Medulla oblongata (tissue), 1 donor: Measurements from ENCODE around the gene GHRHR.
A peak's percentile ranks its signal among the peaks of the same experiment; 100 is the strongest.

Experiments
- DNase-seq: peaks from one replicate; pipeline ENCODE4 v3.0.0-alpha.2; 2015; ENCODE audit errors: extremely low spot score

GHRHR gene

DNA sequence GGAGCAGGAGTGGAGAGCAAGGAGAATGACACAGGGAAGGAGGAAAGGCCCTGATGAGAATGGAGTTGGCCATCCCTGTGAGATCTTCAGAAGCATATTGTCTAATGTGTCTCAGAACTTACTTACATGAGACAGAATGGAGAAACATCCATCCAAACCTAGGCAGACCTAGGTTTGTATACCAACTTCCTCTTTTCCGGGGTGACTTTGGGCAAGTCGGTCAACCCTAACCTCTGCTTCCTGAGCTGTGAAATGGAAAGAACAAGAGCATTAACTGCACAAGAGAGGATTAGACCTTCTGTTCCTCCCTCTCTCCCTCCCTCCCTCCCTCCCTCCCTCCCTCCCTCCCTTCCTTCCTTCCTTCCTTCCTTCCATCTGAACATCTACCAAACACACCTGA lies 4.5 kb downstream of the GHRHR start:
- no peak for DNase-seq

- no peak for DNase-seq
Measured at GRCh38 chr7:30968747-30969603, 5.2 kb downstream of the GHRHR start.

GRCh38 chr7:30969604-30969970 lies 5.8 kb downstream of the GHRHR start:
- DNase-seq: no peak

DNA sequence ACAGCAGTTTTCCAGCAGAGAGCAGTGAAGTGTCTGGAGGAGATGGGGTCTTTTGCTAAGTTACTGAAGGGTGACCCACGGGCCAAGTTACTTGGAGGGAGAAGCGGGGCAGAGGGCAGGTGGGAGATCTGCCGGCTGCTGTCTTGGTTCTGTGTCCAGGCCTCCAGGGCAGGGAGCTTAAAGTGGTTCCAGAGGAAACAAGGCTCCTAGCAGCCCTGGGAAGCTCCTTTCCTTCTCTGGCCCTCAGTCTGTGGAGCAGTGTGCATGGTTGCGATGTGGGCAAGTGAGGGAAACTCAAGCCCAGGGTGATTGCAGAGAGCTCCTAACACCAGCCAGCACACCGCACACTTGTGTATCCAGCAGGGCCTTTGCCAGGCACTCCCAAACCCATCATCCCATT lies 6.3 kb downstream of the GHRHR start:
- no peak for DNase-seq

GRCh38 chr7:30970594-30971094 lies 6.9 kb downstream of the GHRHR start:
- DNase-seq: no peak

DNA sequence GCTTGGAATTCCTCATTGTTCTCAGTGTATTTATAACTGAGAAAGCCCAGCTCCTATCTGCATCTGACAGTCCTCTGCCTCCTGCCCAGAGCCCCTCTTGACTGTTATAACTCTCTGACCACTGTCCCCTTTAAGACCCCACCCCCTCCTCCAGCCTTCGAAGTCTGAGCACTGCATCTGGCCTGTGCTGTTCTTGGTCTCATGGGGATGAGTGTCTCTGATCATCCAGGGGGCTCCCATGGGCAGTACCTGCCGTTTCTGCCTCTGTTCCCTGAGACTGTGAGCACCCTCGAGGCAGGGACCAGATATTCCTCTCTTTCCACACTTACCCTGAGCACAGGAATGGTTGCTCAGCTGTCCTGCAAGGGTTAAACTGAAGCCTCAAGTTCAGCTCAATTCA lies 7.7 kb downstream of the GHRHR start:
- no peak for DNase-seq

GRCh38 chr7:30971840-30972563 lies 8.2 kb downstream of the GHRHR start:
- DNase-seq: no peak

GRCh38 chr7:30973292-30973691 lies 9.5 kb downstream of the GHRHR start:
- DNase-seq: no peak

GRCh38 chr7:30973791-30974604 lies 10.2 kb downstream of the GHRHR start:
- DNase-seq: no peak

- DNase-seq: peak; percentile 29
Measured at GRCh38 chr7:30974605-30975255, 11.0 kb downstream of the GHRHR start.

DNA sequence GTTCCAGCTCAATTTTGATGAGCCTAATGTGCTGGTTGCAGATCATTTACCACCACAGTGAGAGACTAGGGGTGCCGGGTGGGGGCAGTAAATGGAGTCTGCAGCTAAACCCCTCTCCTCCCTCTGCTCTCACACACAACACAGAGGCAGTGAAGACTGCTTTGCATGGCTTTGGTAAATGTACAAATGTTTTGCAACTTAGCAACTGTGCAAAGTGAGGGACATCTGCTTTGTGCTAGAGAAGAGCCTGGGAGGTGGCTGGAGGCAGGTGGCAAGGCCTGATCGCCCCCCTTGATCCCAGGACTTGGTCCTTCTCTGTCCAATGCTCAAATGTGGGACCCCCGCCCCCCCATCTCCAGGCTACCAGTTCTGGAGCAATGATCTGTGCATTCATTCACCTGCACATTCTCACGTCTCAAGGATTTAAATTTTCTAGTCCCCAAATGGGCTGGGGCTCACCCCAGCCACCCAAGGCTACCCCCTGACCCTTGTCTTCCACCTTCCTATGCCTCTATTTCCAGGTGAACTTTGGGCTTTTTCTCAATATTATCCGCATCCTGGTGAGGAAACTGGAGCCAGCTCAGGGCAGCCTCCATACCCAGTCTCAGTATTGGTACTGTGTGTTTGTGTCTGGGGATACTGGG lies 11.6 kb downstream of the GHRHR start:
- DNase-seq: no peak

DNA sequence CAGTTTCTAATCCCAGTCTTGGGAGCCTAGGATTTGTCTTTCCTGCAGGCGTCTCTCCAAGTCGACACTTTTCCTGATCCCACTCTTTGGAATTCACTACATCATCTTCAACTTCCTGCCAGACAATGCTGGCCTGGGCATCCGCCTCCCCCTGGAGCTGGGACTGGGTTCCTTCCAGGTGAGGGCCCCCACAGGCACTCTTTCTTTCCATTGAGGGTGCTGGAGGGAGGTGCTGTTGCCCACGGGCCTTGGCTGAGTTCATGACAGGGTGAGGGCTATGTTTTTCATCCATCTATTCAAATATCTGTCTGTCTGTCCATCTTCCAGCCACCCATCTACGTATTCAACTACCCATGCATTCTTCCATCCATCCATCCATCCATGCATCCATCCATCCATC lies 12.6 kb downstream of the GHRHR start:
- DNase-seq: no peak

- DNase-seq: no peak
Measured at GRCh38 chr7:30977222-30977621, 13.5 kb downstream of the GHRHR start.

GRCh38 chr7:30977896-30978564 lies 14.3 kb downstream of the GHRHR start:
- DNase-seq: no peak

DNA sequence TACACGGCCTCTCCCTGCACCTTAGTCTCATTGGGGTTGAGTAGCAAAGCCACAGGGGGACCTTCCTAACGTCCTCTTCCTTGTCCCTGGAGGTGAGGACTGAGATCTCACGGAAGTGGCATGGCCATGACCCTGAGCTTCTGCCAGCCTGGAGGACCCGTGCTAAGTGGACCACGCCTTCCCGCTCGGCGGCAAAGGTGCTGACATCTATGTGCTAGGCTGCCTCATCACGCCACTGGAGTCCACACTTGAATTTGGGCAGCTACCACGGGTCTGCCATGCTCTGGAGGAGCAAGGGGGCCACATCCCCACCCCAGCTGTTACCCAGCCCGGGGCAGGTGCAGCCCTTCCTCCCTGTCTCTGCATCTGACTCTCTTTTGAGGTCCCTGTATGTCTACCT lies 15.3 kb downstream of the GHRHR start:
- DNase-seq: no peak

- no peak for DNase-seq
Measured at GRCh38 chr7:30980194-30980593, 16.4 kb downstream of the GHRHR start.

GRCh38 chr7:30980751-30981150 lies 17.0 kb downstream of the GHRHR start:
- no peak for DNase-seq

- peak; percentile 92 for DNase-seq
Measured at GRCh38 chr7:30983042-30983913, 19.5 kb downstream of the GHRHR start.

- DNase-seq: no peak
Measured at GRCh38 chr7:30983914-30984247, 20.1 kb downstream of the GHRHR start.
